Measurements from ENCODE around the gene SPATS2.
"Not testable (repeated sequence)": the region's sequence is repeated elsewhere in the genome, so short reads cannot be mapped to it uniquely, and the experiment has no call there.

The SPATS2 gene

GRCh38 chr12:49422114-49422513 is 54.9 kb downstream of the SPATS2 start:
- TF ChIP-seq CTCF (IDR thresholded peaks at IDR 0.05; ENCODE audit: borderline replicate concordance, insufficient read depth, low read depth, low read length): no peak
- no peak overlapping the region for H3K4me3 ChIP-seq (ENCODE audit: low read depth, low read length)

- TF ChIP-seq CTCF (IDR thresholded peaks at IDR 0.05; ENCODE audit: borderline replicate concordance, insufficient read depth, low read depth, low read length): no peak
- no peak overlapping the region for H3K4me3 ChIP-seq (ENCODE audit: low read depth, low read length)
Observed at GRCh38 chr12:49428793-49429192, 61.5 kb downstream of the SPATS2 start.

- TF ChIP-seq CTCF (IDR thresholded peaks at IDR 0.05; ENCODE audit: borderline replicate concordance, insufficient read depth, low read depth, low read length): no peak
- H3K4me3 ChIP-seq (ENCODE audit: low read depth, low read length): no peak overlapping the region
Observed at GRCh38 chr12:49432616-49433015, 65.4 kb downstream of the SPATS2 start.

GRCh38 chr12:49436799-49437198 is 69.5 kb downstream of the SPATS2 start:
- not testable (repeated sequence) for H3K4me3 ChIP-seq (ENCODE audit: low read depth, low read length)

- H3K4me3 ChIP-seq (ENCODE audit: low read depth, low read length): no peak overlapping the region
- no peak for TF ChIP-seq CTCF (IDR thresholded peaks at IDR 0.05; ENCODE audit: borderline replicate concordance, insufficient read depth, low read depth, low read length)
Observed at GRCh38 chr12:49439042-49439441, 71.8 kb downstream of the SPATS2 start.

GRCh38 chr12:49440035-49440434 is 72.8 kb downstream of the SPATS2 start:
- no peak overlapping the region for H3K4me3 ChIP-seq (ENCODE audit: low read depth, low read length)
- no peak for TF ChIP-seq CTCF (IDR thresholded peaks at IDR 0.05; ENCODE audit: borderline replicate concordance, insufficient read depth, low read depth, low read length)

- TF ChIP-seq CTCF (IDR thresholded peaks at IDR 0.05; ENCODE audit: borderline replicate concordance, insufficient read depth, low read depth, low read length): no peak
- no peak overlapping the region for H3K4me3 ChIP-seq (ENCODE audit: low read depth, low read length)
Observed at GRCh38 chr12:49442915-49443314, 75.7 kb downstream of the SPATS2 start.

- H3K4me3 ChIP-seq (ENCODE audit: low read depth, low read length): no peak overlapping the region
- TF ChIP-seq CTCF (IDR thresholded peaks at IDR 0.05; ENCODE audit: borderline replicate concordance, insufficient read depth, low read depth, low read length): no peak
Observed at GRCh38 chr12:49446571-49446970, 79.3 kb downstream of the SPATS2 start.

Data from GM12875 (cell line).